ENCODE data around the gene ZSWIM3. TPM values are rescaled to one million over a fixed set of nuclear protein-coding genes. Genes with fewer than 3 reads are reported as not detected.

The ZSWIM3 gene
- total and polyA plus RNA-seq, 7 donors: 1.1 to 2.7 (median 1.5) TPM

- peak overlapping the region; percentile 67 for H3K27ac ChIP-seq
- DNase-seq (no peak), ATAC-seq (no peak)
- no peak overlapping the region for H3K4me3 ChIP-seq
- WGBS, 3 donors: 87 to 92% (median 87%) methylated on average over 14 of the region's 14 CpGs
- H3K4me1 ChIP-seq: peaks cover 33% of the 10 kb centered on the region
- peaks cover 0 to 95% of the 10 kb centered on the region in 2 donors for H3K36me3 ChIP-seq (ENCODE audit: insufficient read depth in 1 of 2, low read depth in 1 of 2)
- H3K9me3 ChIP-seq: no peaks in the 10 kb centered on the region
- intact Hi-C loops (cut with DNase I): loop anchor here in 1 of 2 donors (5.0 kb wide), 1 partner anchor 34 kb away; no protein-coding TSS in a partner anchor
- no peak for TF ChIP-seq CTCF (IDR thresholded peaks at IDR 0.05)
- no peaks in the 10 kb centered on the region for H3K27me3 ChIP-seq (ENCODE audit: insufficient read depth in 3 of 3, low read length in 2 of 3)
Observed at GRCh38 chr20:45843506-45843905, 13.9 kb upstream of the ZSWIM3 start.

GRCh38 chr20:45845452-45845851 is 12.0 kb upstream of the ZSWIM3 start:
- ATAC-seq (no peak), DNase-seq (no peak)
- Histone ChIP-seq H3K27me3 (ENCODE audit: insufficient read depth in 3 of 3, low read length in 2 of 3) (no peaks in the 10 kb centered on the region), H3K4me1 (peaks cover 33% of the 10 kb centered on the region), H3K27ac (peak overlapping the region; percentile 50), H3K4me3 (no peak overlapping the region), H3K9me3 (no peaks in the 10 kb centered on the region), H3K36me3 (ENCODE audit: insufficient read depth in 1 of 2, low read depth in 1 of 2) (peaks cover 0 to 91% of the 10 kb centered on the region in 2 donors)
- no peak for TF ChIP-seq CTCF (IDR thresholded peaks at IDR 0.05)
- intact Hi-C loops (cut with DNase I): no loop called here

- peaks cover 0 to 93% of the 10 kb centered on the region in 2 donors for H3K36me3 ChIP-seq (ENCODE audit: insufficient read depth in 1 of 2, low read depth in 1 of 2)
- WGBS, 3 donors: 81 to 91% (median 86%) methylated on average over 8 of the region's 8 CpGs
- peaks cover 10% of the 10 kb centered on the region for H3K4me1 ChIP-seq
- no peak overlapping the region for H3K4me3 ChIP-seq
- DNase-seq (no peak), ATAC-seq (no peak)
- H3K27me3 ChIP-seq (ENCODE audit: insufficient read depth in 3 of 3, low read length in 2 of 3): no peaks in the 10 kb centered on the region
- no peak overlapping the region for H3K27ac ChIP-seq
- TF ChIP-seq CTCF (IDR thresholded peaks at IDR 0.05): no peak
- H3K9me3 ChIP-seq: no peaks in the 10 kb centered on the region
- intact Hi-C loops (cut with DNase I): no loop called here
Observed at GRCh38 chr20:45848421-45848820, 9.0 kb upstream of the ZSWIM3 start.

- Histone ChIP-seq H3K4me3 (no peak overlapping the region), H3K9me3 (no peaks in the 10 kb centered on the region), H3K27ac (no peak overlapping the region), H3K4me1 (peaks cover 6% of the 10 kb centered on the region), H3K36me3 (ENCODE audit: insufficient read depth in 1 of 2, low read depth in 1 of 2) (peaks cover 0 to 93% of the 10 kb centered on the region in 2 donors), H3K27me3 (ENCODE audit: insufficient read depth in 3 of 3, low read length in 2 of 3) (no peaks in the 10 kb centered on the region)
- no peak for TF ChIP-seq CTCF (IDR thresholded peaks at IDR 0.05)
- intact Hi-C loops (cut with DNase I): no loop called here
- WGBS, 3 donors: 92 to 98% (median 96%) methylated on average over 8 of the region's 8 CpGs
- DNase-seq (no peak), ATAC-seq (no peak)
Observed at GRCh38 chr20:45848969-45849582, 8.3 kb upstream of the ZSWIM3 start.

- no peak for ATAC-seq
- no peak for TF ChIP-seq CTCF (IDR thresholded peaks at IDR 0.05)
Observed at GRCh38 chr20:45850238-45850637, 7.2 kb upstream of the ZSWIM3 start.

More at GRCh38 chr20:45850238-45850637, 7.2 kb upstream of the ZSWIM3 start:
- intact Hi-C loops (cut with DNase I): no loop called here
- Histone ChIP-seq H3K9me3 (no peaks in the 10 kb centered on the region), H3K27ac (no peak overlapping the region), H3K36me3 (ENCODE audit: insufficient read depth in 1 of 2, low read depth in 1 of 2) (peaks cover 0 to 82% of the 10 kb centered on the region in 2 donors), H3K4me3 (no peak overlapping the region), H3K4me1 (peaks cover 16% of the 10 kb centered on the region), H3K27me3 (ENCODE audit: insufficient read depth in 3 of 3, low read length in 2 of 3) (no peaks in the 10 kb centered on the region)
- WGBS, 3 donors: 92 to 97% (median 93%) methylated on average over 2 of the region's 2 CpGs
- DNase-seq: no peak
